NCI-H69 (cell line): Measurements from ENCODE around the gene NSG1.
A peak's percentile ranks its signal among the peaks of the same experiment; 100 is the strongest.
"Not testable (repeated sequence)": the region's sequence is repeated elsewhere in the genome, so short reads cannot be mapped to it uniquely, and the experiment has no call there.

ENCODE experiments used
- DNase-seq: peaks from one replicate; lab custom pipeline; 2025; lab: John Stamatoyannopoulos, UW

The NSG1 gene

GRCh38 chr4:4386736-4387392 lies at the start of gene NSG1:
Gene NSG1, plus strand, starts transcription at chr4:4387102. Its CDS starts 528 bp downstream, at chr4:4387630.
- peak; percentile 67 for DNase-seq

- peak; percentile 72 for DNase-seq
Measured at GRCh38 chr4:4338210-4339001, 48.5 kb upstream of the NSG1 start.

GRCh38 chr4:4339504-4340085 lies 47.3 kb upstream of the NSG1 start:
- DNase-seq = no peak

GRCh38 chr4:4341861-4342650 lies 44.8 kb upstream of the NSG1 start:
- DNase-seq = no peak

GRCh38 chr4:4343038-4343437 lies 43.9 kb upstream of the NSG1 start:
- no peak for DNase-seq

GRCh38 chr4:4344915-4345527 lies 41.9 kb upstream of the NSG1 start:
- no peak for DNase-seq

- peak; percentile 55 for DNase-seq
Measured at GRCh38 chr4:4347585-4347984, 39.3 kb upstream of the NSG1 start.

GRCh38 chr4:4348585-4348984 lies 38.3 kb upstream of the NSG1 start:
- DNase-seq = not testable (repeated sequence)

- no peak for DNase-seq
Measured at GRCh38 chr4:4349867-4350266, 37.0 kb upstream of the NSG1 start.

- peak; percentile 11 for DNase-seq
Measured at GRCh38 chr4:4350909-4351308, 36.0 kb upstream of the NSG1 start.

- no peak for DNase-seq
Measured at GRCh38 chr4:4355302-4355701, 31.6 kb upstream of the NSG1 start.

GRCh38 chr4:4356106-4357041 lies 30.5 kb upstream of the NSG1 start:
- DNase-seq = no peak

GRCh38 chr4:4358093-4358854 lies 28.6 kb upstream of the NSG1 start:
- DNase-seq = peak; percentile 88

- DNase-seq = no peak
Measured at GRCh38 chr4:4361883-4362282, 25.0 kb upstream of the NSG1 start.

GRCh38 chr4:4362991-4363697 lies 23.8 kb upstream of the NSG1 start:
- no peak for DNase-seq

GRCh38 chr4:4364061-4364460 lies 22.8 kb upstream of the NSG1 start:
- no peak for DNase-seq

GRCh38 chr4:4364486-4365208 lies 22.3 kb upstream of the NSG1 start:
- no peak for DNase-seq

GRCh38 chr4:4368809-4369580 lies 17.9 kb upstream of the NSG1 start:
- no peak for DNase-seq
